D721Med (cell line): Measurements from ENCODE around the gene PLA2G6.

ENCODE experiments used
- DNase-seq: peaks from one replicate; pipeline ENCODE4 v3.0.0; 2011; ENCODE audit warnings: low spot score; ENCODE audit not compliant: insufficient read length
- FAIRE-seq: peaks from 2 replicates; lab custom pipeline; 2011; peaks lifted over from hg19 to GRCh38; lab: Jason Lieb, UNC
- TF ChIP-seq, protein P1 (sequence below): IDR thresholded peaks from 2 replicates; pipeline ENCODE4 v1.5.1; 2012; ENCODE audit warnings: mild to moderate bottlenecking, control low read depth; ENCODE audit not compliant: insufficient read depth; ENCODE audit errors: missing control alignments

The PLA2G6 gene

DNA sequence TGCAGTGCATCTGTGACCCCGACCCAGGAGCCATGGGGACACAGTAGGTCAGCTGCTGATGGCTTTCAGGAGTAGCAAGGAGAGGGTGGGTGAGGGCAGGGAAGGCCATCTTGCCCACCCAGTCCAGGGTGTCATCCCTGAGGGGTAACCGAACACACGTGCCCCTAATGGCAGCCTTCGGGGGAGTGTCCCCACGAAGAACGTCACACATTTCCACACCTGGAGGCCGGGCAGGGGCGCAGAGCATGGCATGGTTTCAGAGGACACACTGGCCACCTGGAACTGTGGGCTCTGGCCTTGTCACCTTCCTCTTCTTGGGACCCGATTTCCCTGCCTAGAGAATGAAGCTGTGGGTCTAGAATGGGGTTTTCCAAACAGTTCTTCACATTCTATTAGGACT, 51.8 kb downstream of the PLA2G6 start:
- TF ChIP-seq, protein P1, sequence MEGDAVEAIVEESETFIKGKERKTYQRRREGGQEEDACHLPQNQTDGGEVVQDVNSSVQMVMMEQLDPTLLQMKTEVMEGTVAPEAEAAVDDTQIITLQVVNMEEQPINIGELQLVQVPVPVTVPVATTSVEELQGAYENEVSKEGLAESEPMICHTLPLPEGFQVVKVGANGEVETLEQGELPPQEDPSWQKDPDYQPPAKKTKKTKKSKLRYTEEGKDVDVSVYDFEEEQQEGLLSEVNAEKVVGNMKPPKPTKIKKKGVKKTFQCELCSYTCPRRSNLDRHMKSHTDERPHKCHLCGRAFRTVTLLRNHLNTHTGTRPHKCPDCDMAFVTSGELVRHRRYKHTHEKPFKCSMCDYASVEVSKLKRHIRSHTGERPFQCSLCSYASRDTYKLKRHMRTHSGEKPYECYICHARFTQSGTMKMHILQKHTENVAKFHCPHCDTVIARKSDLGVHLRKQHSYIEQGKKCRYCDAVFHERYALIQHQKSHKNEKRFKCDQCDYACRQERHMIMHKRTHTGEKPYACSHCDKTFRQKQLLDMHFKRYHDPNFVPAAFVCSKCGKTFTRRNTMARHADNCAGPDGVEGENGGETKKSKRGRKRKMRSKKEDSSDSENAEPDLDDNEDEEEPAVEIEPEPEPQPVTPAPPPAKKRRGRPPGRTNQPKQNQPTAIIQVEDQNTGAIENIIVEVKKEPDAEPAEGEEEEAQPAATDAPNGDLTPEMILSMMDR, result no peak
- FAIRE-seq (no peak), DNase-seq (no peak)

DNA sequence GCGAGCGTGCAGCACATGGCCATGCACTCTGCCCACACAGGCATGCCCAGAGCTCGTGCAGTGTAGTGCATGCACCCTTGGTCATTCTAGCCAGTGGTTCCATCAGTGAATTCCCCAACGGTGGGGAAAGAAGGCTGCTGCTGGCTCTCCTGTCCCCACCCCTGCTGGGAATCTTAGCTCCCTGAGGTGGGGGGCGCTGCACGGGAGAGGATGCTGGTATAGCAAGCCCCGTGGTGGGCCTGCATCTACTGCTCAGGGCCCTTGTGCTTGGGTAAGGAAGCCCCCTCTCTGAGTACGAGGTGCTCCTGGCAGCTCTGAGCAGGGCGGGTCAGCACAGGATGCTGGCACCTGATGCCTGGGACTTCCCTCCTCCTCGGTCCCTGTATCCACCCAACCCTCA, 52.6 kb downstream of the PLA2G6 start:
- TF ChIP-seq, protein P1, result no peak

DNA sequence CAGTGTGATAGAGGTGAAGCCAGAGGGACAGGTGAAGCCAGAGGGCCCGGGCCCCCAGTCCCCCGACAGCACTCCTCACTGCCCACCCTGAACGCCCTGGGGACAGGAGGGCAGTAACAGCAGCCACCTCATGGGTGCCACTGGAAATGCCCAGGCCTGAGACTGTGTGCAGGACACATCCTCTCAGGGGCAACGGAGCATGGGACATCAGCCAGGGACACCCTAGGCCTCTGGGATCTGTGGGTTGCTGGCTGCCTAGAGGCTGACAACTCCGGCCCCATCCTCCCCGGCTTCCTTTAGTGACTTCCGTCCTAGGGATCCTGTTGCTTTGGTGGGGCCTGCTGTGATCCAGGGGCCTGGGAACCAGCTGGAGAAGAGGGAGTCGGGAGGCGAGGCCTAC, 53.8 kb downstream of the PLA2G6 start:
- FAIRE-seq (no peak), DNase-seq (no peak)
- TF ChIP-seq, protein P1, result no peak

More for the DNA sequence above, 52.6 kb downstream of the PLA2G6 start:
- DNase-seq (no peak), FAIRE-seq (no peak)

DNA sequence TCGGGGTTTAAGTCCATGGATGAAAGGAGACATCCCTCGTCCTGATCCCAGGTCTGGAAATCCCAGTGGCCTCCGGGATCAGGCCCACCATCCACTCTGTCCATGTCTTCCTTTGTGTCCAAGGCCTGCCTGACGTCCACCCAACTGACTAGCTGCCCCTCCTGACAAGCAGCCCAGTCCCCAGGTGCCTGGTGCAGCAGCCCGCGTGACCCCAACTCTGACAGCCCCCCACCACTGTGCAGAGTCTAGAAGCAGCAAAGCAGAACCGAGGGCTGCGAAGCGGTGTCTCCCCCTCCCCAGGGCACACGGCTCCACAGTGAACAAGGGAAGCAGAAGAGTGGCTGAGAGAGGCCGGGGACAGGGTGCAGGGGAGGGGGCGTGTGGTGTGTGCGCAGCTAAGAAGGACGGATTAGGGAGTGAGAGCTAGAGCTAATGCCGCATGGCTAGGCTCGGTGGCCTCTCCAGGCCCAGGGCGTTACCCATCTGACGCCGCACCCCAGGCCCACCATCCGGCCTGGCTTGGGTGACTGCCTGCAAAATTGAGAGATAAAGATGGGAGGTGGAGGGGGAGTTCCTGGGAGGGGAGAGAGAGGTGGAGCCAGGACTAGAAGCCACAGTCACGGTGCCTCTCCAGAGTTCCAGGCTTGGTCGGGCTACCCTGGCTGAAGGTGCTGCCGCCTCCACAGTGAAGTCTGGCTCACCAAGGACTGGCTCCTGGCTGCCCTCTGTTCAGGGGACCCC, 54.5 kb downstream of the PLA2G6 start:
- no peak for DNase-seq
- no peak for FAIRE-seq
- TF ChIP-seq, protein P1, result no peak

DNA sequence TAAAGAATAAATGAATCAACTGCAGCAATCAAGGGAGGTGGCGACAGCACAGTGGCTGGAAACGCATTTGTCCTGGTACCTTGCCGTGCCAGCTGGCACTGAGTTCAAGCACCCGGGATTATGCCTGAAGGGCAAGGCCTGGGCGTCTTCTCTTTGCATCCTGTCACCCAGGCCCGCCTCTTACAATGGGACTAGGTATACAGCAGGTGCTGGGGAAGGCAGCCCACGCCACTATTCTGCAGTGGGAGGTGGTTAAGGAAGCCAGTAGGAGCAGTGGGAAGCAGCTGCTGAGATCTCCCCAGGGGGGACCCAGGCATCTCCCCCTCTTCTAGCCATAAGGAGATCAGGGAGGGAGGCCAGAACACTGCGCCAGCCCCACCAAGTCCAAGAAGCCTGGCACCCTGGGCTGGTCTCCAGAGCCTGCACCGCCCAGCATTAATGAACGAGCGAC, 55.9 kb downstream of the PLA2G6 start:
- FAIRE-seq (no peak), DNase-seq (no peak)
- TF ChIP-seq, protein P1, result no peak

DNA sequence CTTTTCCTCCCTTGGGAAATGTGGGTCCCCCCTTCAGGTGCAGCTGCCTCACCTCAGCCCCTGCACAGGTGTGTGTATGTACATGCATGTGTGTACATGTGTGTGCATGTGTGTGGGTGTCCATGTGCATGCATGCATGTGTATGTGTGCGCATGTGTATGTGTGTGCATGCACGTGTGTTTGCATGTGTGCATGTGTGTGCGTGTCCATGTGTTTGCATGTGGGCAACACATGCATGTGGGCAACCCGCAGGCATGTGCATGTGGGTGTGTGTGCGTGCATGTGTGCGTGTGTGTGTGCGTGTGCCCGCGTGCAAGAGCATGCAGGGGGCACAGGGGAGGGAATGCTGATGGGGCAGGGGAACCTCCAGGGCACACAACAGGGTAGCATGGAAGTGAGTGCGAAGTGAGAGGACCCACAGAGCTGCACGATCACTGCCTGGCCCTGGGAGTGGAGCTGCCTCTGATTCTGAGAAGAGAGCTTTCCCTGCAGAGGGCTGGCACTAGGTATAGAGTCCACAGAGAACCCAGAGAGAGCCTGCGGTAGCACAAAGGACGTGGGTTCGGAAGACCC, 56.5 kb downstream of the PLA2G6 start:
- TF ChIP-seq, protein P1, result no peak
- DNase-seq (no peak), FAIRE-seq (no peak)

DNA sequence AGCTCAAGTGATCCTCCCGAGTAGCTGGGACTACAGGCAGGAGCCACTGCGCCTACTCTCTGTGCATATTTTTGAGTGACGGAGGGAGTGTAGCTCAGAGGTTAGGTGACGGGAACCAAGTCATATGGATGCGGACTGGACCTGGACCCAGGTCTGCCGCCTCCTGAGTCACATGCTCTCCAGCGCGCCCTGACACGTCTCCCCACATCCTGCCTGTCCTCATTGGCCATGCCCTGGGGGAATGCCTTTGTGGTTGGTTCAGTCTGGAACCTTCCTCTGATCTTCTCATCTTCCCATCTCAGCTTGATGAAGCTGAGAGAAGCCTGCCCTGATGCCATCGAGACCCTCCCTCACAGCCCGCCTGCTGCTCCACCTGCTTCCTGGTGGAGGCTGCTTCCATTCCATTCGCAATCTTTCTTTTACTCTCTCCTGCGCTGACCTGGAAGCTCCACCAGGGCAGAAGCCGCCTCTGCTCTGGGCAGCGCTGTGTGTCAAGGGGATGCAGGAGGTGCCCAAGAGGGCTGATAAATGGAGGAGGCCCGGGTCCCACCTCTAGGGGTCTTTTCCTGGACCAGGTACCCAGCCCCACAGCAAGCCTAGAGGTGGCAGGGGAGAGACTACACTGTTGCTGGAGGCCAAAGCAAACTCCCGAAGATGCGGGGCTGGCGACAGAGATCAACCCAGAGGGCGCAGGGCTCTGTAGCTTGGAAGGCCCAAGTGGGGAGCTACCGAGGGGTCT, 57.2 kb downstream of the PLA2G6 start:
- FAIRE-seq, result no peak
- no peak for DNase-seq
- TF ChIP-seq, protein P1, result no peak
